ENCODE data around the gene MYO7B.

The MYO7B gene

GRCh38 chr2:127650785-127651380 is 115.4 kb downstream of the MYO7B start:
- TF ChIP-seq EZH2 (IDR thresholded peaks at IDR 0.05; ENCODE audit: borderline replicate concordance, low read length) (no peak), CTCF (IDR thresholded peaks at IDR 0.05; ENCODE audit: low read length) (no peak)
- H3K9ac ChIP-seq (ENCODE audit: low read length) = no peak overlapping the region
- no peak overlapping the region for H2AFZ ChIP-seq (ENCODE audit: low read length)
- H3K36me3 ChIP-seq (ENCODE audit: insufficient read depth, low read length) = no peaks in the 10 kb centered on the region
- H3K4me2 ChIP-seq (ENCODE audit: low read length) = no peak overlapping the region
- no peaks in the 10 kb centered on the region for H3K9me3 ChIP-seq (ENCODE audit: low read length)
- H4K20me1 ChIP-seq (ENCODE audit: insufficient read depth, low read length) = no peaks in the 10 kb centered on the region
- no peak overlapping the region for H3K4me3 ChIP-seq (ENCODE audit: low read depth, low read length, poor library complexity, severe bottlenecking)
- H3F3A ChIP-seq (ENCODE audit: insufficient read depth, low read length) = no peaks in the 10 kb centered on the region
- H3K79me2 ChIP-seq (ENCODE audit: insufficient read depth, low read length) = no peaks in the 10 kb centered on the region
- H3K9me2 ChIP-seq (ENCODE audit: low read depth, low read length) = no peaks in the 10 kb centered on the region
- H3K27ac ChIP-seq (ENCODE audit: low read depth, low read length, poor library complexity, severe bottlenecking) = no peak overlapping the region
- H3K4me1 ChIP-seq (ENCODE audit: insufficient read depth, low read length, severe bottlenecking) = no peaks in the 10 kb centered on the region
- 0 out of 2 replicates have a peak, but pooled peaks cover 5% of the 10 kb centered on the region for H3K27me3 ChIP-seq (ENCODE audit: insufficient read depth, low read length)

- no peak overlapping the region for H3K9ac ChIP-seq (ENCODE audit: low read length)
- H3K4me1 ChIP-seq (ENCODE audit: insufficient read depth, low read length, severe bottlenecking) = no peaks in the 10 kb centered on the region
- no peak overlapping the region for H3K4me2 ChIP-seq (ENCODE audit: low read length)
These were observed 115.9 kb downstream of the MYO7B start for GRCh38 chr2:127651381-127651809.

GRCh38 chr2:127651971-127652550 is 116.6 kb downstream of the MYO7B start:
- H2AFZ ChIP-seq (ENCODE audit: low read length) = no peak overlapping the region

More at GRCh38 chr2:127651381-127651809, 115.9 kb downstream of the MYO7B start:
- Histone ChIP-seq H4K20me1 (ENCODE audit: insufficient read depth, low read length) (no peaks in the 10 kb centered on the region), H3K27ac (ENCODE audit: low read depth, low read length, poor library complexity, severe bottlenecking) (no peak overlapping the region), H3K27me3 (ENCODE audit: insufficient read depth, low read length) (0 out of 2 replicates have a peak, but pooled peaks cover 5% of the 10 kb centered on the region), H3K4me3 (ENCODE audit: low read depth, low read length, poor library complexity, severe bottlenecking) (no peak overlapping the region), H3K9me3 (ENCODE audit: low read length) (no peaks in the 10 kb centered on the region), H3K36me3 (ENCODE audit: insufficient read depth, low read length) (no peaks in the 10 kb centered on the region), H2AFZ (ENCODE audit: low read length) (no peak overlapping the region), H3K79me2 (ENCODE audit: insufficient read depth, low read length) (no peaks in the 10 kb centered on the region), H3K9me2 (ENCODE audit: low read depth, low read length) (no peaks in the 10 kb centered on the region), H3F3A (ENCODE audit: insufficient read depth, low read length) (no peaks in the 10 kb centered on the region)
- TF ChIP-seq EZH2 (IDR thresholded peaks at IDR 0.05; ENCODE audit: borderline replicate concordance, low read length) = no peak

More at GRCh38 chr2:127651971-127652550, 116.6 kb downstream of the MYO7B start:
- TF ChIP-seq EZH2 (IDR thresholded peaks at IDR 0.05; ENCODE audit: borderline replicate concordance, low read length) (no peak), CTCF (IDR thresholded peaks at IDR 0.05; ENCODE audit: low read length) (no peak)
- Histone ChIP-seq H4K20me1 (ENCODE audit: insufficient read depth, low read length) (no peaks in the 10 kb centered on the region), H3K9ac (ENCODE audit: low read length) (no peak overlapping the region), H3K4me3 (ENCODE audit: low read depth, low read length, poor library complexity, severe bottlenecking) (no peak overlapping the region), H3K27me3 (ENCODE audit: insufficient read depth, low read length) (0 out of 2 replicates have a peak, but pooled peaks cover 5% of the 10 kb centered on the region), H3K4me2 (ENCODE audit: low read length) (no peak overlapping the region), H3K9me2 (ENCODE audit: low read depth, low read length) (no peaks in the 10 kb centered on the region), H3K27ac (ENCODE audit: low read depth, low read length, poor library complexity, severe bottlenecking) (no peak overlapping the region), H3K36me3 (ENCODE audit: insufficient read depth, low read length) (no peaks in the 10 kb centered on the region), H3K79me2 (ENCODE audit: insufficient read depth, low read length) (no peaks in the 10 kb centered on the region), H3K4me1 (ENCODE audit: insufficient read depth, low read length, severe bottlenecking) (no peaks in the 10 kb centered on the region), H3K9me3 (ENCODE audit: low read length) (no peaks in the 10 kb centered on the region), H3F3A (ENCODE audit: insufficient read depth, low read length) (no peaks in the 10 kb centered on the region)

All from OCI-LY1 (cell line).